Prostate gland (tissue), 2 donors: ENCODE results near the gene C2orf92.

Source experiments
- CTCF ChIP-seq, 4 experiments: fragments of 200-600 bp in 2 of 4; fragments of 450-650 bp in 2 of 4; sonication (generic) in 2 of 4; IDR thresholded peaks; 1 replicate in 3 of 4; 2 replicates in 1 of 4; pipeline ENCODE4 v1.5.1; 2016 to 2019; ENCODE audit warnings: antibody characterized with exemption in 4 of 4, mild to moderate bottlenecking in 2 of 4, moderate library complexity in 2 of 4
- POLR2A ChIP-seq: fragments of 450-650 bp; IDR thresholded peaks from one replicate; pipeline ENCODE4 v1.6.1; 2016; ENCODE audit warnings: antibody characterized with exemption, mild to moderate bottlenecking

- TF ChIP-seq POLR2A, result no peak
- no peak for TF ChIP-seq CTCF (IDR thresholded peaks at IDR 0.05)
Measured at GRCh38 chr2:97702731-97703470, 33.4 kb downstream of the C2orf92 start.
